Fibroblast of skin of back (primary cell): ENCODE results near the gene MAMDC4.

ENCODE experiments used
- DNase-seq: peaks from one replicate; pipeline ENCODE4 v3.0.0-alpha.2; 2013

MAMDC4 gene

DNA sequence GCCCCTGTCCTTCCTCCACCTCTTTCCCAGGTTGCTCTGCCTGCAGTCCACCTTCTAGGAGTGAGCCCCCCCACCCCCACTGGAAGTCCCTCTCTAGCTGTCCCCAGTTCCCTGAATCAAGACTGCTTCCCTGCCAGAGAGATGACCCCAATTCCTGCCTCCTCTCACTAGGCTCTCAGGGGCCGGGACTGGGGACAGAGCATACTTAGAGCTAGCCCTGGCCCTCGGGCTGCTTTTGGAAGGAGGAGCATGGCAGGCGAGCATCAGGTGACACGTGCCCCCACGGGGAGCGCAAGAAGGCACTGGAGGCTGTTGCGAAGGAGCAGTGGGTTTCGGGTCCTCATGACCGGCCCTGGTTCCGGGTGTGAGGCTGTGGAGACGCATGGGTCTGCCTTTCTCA lies 43.9 kb downstream of the MAMDC4 start:
- DNase-seq = no peak

DNA sequence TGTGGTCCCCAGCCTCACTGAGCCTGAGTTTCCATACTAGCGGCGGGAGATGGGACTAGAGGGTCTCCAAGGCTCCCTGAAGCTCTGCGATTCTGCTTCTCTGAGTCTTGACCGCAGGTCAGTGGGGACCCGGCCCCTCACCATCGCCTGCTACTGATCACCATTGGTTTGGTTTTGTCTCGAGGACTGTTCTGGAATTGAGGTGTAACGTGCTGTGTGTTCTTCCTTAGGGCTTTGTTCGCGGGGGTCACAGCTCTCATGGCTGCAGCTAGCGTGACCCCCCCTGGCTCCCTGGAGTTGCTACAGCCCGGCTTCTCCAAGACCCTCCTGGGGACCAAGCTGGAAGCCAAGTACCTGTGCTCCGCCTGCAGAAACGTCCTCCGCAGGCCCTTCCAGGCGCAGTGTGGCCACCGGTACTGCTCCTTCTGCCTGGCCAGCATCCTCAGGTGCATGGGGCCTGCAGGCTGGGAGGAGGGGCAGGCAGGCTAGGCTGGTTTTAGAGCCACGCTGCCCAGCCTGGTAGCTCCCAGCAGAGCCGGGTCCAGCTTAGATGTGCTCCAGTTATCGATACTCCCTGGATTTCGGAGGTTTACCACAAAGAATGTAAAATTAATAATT lies 46.4 kb downstream of the MAMDC4 start:
- DNase-seq = no peak

DNA sequence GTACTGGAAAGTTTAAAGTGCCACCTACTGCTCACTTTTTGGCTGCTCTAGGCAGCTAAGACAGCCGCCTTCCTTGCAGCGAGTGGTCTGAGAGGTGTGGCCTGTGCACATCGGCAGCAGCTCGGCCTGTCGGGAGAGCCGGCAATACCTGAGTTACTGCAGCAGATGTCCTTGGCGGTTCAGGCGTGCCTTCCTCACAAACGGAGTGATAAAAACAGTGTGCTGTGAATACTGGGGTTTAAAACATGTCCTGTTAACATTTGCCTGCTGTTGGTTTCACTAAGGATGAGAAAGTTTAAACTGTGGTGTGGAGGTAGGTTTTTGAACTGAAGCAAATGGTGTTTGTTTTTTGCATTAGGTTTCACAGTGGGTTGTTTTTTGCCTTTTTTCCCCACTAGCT lies 47.0 kb downstream of the MAMDC4 start:
- no peak for DNase-seq

DNA sequence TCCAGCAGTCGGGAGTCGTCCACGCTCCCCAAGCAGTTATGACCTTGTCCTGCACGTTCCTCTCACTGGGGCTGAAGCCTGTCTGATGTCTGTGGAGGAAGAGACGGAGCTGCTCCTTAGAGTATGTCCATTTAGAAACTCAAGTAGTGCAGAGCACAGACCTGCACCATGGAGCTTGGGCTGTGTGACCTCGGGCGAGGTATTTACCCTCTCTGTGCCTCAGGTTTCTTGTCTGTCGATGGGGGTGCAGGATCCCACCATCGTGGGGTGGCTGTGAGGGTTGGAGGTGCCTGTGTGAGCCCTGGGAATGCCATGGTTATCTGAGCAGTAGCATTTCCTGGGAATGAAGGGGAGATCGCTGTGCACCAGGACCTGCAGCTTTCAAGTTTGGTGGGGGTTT lies 48.4 kb downstream of the MAMDC4 start:
- no peak for DNase-seq

DNA sequence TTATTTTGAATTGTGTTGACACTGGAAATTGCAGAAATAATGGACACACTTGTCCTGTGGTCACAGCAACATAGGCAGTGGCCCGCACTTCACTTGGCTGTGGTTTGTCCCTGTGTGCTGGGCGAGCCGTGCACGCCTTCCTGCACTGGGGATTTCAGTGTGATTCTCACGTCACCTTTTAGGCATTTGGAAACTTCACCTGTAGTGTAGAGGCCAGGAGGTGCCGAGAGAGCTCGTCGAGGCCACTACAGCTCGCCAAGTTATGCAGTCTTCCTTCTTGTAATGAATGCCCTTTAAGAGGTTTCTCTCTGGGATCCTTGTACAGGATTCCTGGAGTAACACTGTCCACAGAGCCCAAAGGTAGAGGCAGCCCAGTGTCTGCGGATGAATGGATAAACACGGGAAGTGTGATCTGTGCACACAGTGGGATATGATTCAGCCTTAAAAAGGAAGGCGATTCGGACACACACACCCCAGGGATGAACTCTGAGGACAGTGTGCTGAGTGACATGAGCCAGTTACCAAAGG lies 48.9 kb downstream of the MAMDC4 start:
- no peak for DNase-seq

DNA sequence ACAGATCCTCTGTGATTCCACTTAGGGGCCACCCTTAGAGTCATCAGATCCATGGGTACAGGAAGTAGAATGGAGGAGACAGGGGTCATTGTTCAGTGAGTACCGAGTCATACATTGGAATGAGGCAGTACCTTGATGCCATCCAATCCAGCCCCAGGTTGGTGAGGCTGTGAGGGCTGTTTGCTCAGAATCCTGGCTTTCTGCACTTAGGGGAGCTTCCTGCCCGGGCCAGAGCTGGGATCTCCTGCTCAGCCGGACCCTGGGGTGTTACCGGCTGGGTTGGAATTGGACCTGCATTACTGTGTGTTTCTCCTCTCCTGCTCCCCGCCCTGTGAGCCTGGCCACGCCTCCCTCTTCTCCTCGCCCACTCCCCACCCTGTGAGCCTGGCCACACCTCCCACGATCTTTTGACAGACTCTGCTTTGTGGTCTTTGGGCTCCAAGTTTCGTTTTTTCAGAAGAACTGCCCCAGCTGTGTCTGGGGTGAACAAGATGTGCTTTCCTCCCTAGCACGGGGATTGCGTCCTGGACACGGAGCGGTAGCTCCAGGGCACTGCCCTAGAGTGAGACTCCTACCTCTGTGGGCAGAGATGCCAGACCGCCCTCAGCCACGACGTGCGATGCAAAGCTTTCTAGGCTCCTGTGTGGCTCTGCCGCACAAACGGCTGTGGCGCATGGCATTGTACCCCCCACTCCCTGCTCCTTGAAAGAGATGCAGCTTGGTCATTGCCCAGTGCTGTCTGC lies 49.5 kb downstream of the MAMDC4 start:
- peak; percentile 15 for DNase-seq

DNA sequence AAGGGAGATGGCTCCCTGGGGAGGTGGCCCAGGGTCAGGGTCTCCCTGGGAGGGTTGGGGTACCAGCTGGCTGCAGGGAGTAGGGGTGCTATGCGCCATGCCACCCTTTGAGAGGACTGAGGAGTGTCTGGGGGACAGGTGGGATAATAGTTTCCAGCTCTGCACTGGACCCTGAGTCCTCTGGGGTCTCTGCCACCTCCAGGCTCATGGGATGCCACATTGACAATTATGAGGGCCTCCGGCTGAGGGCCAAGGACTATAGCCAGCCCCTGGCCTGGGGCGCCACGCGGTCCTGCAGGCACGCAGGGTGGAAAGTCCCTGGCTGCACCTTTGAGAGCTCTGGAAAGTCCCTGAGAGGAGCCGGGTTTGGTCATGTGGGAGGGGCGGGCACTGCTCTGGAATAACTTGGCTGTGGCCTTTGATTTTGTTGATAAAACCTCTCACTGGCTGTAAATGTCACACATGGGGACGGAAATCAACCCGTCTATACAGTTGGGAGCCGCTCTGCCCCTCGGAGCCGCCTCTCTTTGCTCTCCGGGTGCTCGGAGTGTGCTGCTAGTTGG lies 50.2 kb downstream of the MAMDC4 start:
- DNase-seq = no peak

DNA sequence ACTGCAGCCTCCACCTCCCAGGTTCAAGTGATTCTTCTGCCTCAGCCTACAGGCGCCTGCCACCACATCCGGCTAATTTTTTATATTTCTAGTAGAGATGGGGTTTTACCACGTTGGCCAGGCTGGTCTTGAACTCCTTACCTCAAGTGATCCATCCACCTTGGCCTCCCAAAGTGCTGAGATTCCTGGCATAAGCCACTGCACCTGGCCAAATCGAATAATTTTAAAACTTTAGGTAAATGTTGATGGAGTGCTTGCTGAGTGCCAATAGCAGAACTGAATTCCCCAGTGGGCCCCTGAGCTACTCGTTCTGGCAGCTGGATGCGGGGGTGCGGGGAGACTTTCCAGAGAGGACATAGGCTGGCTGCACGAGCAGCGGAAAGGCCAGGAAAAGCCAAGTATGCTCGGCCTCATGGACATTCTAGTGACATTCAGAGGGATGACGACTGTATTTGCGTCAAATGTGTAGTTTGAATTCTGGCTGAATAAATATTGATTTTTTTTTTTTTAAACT lies 51.0 kb downstream of the MAMDC4 start:
- no peak for DNase-seq

DNA sequence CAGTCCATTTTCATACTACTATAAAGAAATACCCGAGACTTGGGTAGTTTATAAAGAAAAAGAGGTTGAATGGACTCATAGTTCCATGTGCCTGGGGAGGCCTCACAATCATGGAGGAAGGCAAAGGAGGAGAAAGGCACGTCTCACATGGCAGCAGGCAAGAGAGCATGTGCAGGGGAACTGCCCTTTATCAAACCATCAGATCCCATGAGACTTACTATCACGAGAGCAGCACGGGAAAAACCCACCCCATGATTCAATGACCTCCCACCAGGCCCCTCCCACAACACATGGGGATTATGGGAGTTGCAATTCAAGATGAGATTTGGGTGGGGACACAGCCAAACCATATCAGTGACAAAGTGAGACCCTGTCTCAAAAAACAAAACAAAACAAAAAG lies 54.1 kb downstream of the MAMDC4 start:
- DNase-seq = no peak

DNA sequence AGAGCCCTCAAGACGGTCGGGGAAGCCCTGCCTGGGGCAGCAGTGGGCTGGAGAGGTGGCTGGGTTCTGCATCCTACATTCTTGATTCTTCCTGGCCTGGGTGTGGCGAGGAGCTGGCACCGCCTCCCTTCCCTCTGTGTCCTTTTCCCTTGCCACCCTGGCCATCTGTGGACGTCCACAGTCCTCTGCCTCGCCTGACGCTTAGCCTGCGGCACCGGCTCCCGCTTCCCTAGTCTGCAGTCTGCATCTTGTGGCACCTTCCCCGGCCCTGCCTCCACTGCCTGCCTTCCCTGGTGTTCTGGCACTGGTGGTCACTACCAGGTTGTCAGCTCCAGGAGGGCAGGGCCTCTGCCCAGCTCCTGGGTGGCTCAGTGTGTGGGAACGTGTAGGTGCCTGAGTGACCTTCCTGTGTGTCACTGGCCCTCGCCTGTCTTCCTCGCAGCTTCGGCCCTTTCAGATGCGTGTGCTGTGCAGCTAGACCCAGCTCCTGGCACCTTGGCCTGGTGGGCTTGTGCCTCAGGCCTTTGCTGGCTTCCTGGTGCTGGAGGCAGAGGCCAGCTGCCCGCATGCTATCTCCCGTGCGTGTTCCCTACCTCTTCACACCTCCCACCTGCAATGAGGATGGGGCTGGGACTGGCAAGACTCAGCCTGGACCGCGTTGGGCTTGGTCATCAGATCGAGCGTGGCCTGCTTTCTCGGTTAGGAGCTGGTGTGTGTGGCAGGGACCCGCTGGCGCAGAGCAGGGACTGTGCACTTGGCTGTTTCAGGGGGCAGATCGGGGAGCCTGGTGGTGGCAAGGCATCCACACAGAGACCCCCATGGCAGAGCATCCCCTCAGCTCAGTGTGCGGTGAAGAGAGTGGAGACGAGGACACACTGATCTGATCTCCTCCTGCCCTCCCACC lies 55.1 kb downstream of the MAMDC4 start:
- no peak for DNase-seq
